Heart left ventricle (tissue), 16 donors: ENCODE data around the gene OGDHL. TPM values are rescaled to one million over a fixed set of nuclear protein-coding genes. Genes with fewer than 3 reads are reported as not detected.
"Not testable (repeated sequence)": the region's sequence is repeated elsewhere in the genome, so short reads cannot be mapped to it uniquely, and the experiment has no call there.

Source experiments
- ATAC-seq, 4 donors: fragments of 200-7000 bp; cut with Tn5 transposase; one replicate each; pipeline ENCODE4 v1.9.1; 2020 to 2022; ENCODE audit warnings: moderate library complexity in 4 of 4, mild to moderate bottlenecking in 3 of 4, moderate number of reproducible peaks in 1 of 4
- DNase-seq, 5 donors: peaks; one replicate each; pipeline ENCODE4 v3.0.0-alpha.2; 2020
- H3K27ac ChIP-seq, 12 donors: fragments of 200-600 bp; sonication (generic) in 4 of 12; one replicate each; pipeline versions ENCODE4 v1.5.0 to v1.8.0; 2016 to 2022; ENCODE audit warnings: mild to moderate bottlenecking in 2 of 12
- H3K27me3 ChIP-seq, 9 donors: fragments of 200-600 bp; sonication (generic) in 2 of 9; one replicate each; pipeline versions ENCODE4 v1.5.1 to v1.8.0; 2016 to 2022; ENCODE audit warnings: mild to moderate bottlenecking in 3 of 9
- H3K36me3 ChIP-seq, 9 donors: fragments of 200-600 bp; sonication (generic) in 2 of 9; one replicate each; pipeline versions ENCODE4 v1.5.0 to v1.8.0; 2018 to 2022; ENCODE audit warnings: mild to moderate bottlenecking in 2 of 9
- H3K4me1 ChIP-seq, 12 donors: fragments of 200-600 bp; sonication (generic) in 4 of 12; one replicate each; pipeline versions ENCODE4 v1.5.0 to v1.8.0; 2016 to 2022; ENCODE audit warnings: mild to moderate bottlenecking in 3 of 12
- H3K4me3 ChIP-seq, 12 donors: fragments of 200-600 bp; sonication (generic) in 4 of 12; one replicate each; pipeline versions ENCODE4 v1.5.0 to v1.8.0; 2017 to 2022; ENCODE audit warnings: mild to moderate bottlenecking in 9 of 12, moderate library complexity in 4 of 12
- H3K9me3 ChIP-seq, 12 donors: fragments of 200-600 bp; sonication (generic) in 4 of 12; one replicate each; pipeline versions ENCODE4 v1.5.0 to v1.8.0; 2016 to 2022; ENCODE audit warnings: mild to moderate bottlenecking in 1 of 12
- CTCF ChIP-seq, 12 donors: fragments of 200-600 bp; sonication (generic) in 4 of 12; IDR thresholded peaks; one replicate each; pipeline versions ENCODE4 v1.5.0 to v1.8.0; 2018 to 2022; ENCODE audit warnings: antibody characterized with exemption in 12 of 12, mild to moderate bottlenecking in 5 of 12
- POLR2A ChIP-seq, 2 donors: fragments of 450-650 bp; IDR thresholded peaks; one replicate each; pipeline ENCODE4 v1.6.1; 2017; ENCODE audit warnings: antibody characterized with exemption in 2 of 2, mild to moderate bottlenecking in 2 of 2, moderate library complexity in 2 of 2
- WGBS, 4 donors: extraction: QIAGEN DNeasy Blood & Tissue Kit in 2 of 4; methylation state at CpG; one replicate each; pipeline versions ENCODE4 v1.1.5 to v1.1.7; 2013 to 2018; 5-methylcytosine and 5-hydroxymethylcytosine counted together
- intact Hi-C, 10 donors: fragments of 100-400 bp; cut with DNase I; formaldehyde crosslinking; loops; one replicate each; pipeline versions ENCODE4 v1.11.1 to v1.14.2; 2022
- polyA plus RNA-seq, 2 donors: library from polyadenylated mRNA; stranded (reverse); fragments of 200-250 nt; gene quantifications; one replicate each; pipeline ENCODE4 v1.2.3, GENCODE V29; 2013
- total RNA-seq, 9 donors: library from RNA; depleted of rRNA in 2 of 9; stranded (reverse); fragments of >200 nt in 2 of 9; fragmentation: NEBNext Ultra II Directional in 3 of 9; extraction: Animal tissue kit (Norgen Biotek cat#: 25700) in 3 of 9; gene quantifications; one replicate each; pipeline versions ENCODE4 v1.1.0 to v1.2.4, GENCODE V29; 2016 to 2023
- donor health status: ischemic (EF 13 %, LVEDD 7.1; RV severe dilation, severe dysfunction).
- donor health status: healthy with polysubstance abuse.
- donor health status: DM: no; HTN: yes; CAD: no.
- donor health status: DM: no; HTN: no; CAD: no.
- donor health status: ischemic (EF 25% LVEDD 6.9; RV normal size, moderate dysfunction).
- donor health status: ischemic (EF 25% LVEDD 5.7; RV mildly dilated, moderate dysfunction).
- donor health status: healthy.
- donor health status: DM: yes; HTN: yes; CAD: no.
- donor health status: ischemic (EF 35%, LVEDD 5.7; RV mildly dilated, moderate dysfunction).
- donor health status: nonischemic (EF 11% LVEDD 7.7; RV severe dilation, severe dysfunction).
- donor health status: DM: yes; HTN: yes; CAD: no.
- donor health status: PGD.
- donor health status: ischemic (EF 29% LVEDD 5.4; RV normal size, mild dysfunction).
- donor health status: nonischemic (EF 23%, LVEDD 6.1; RV moderate dilation, normal function).

The OGDHL gene
- total and polyA plus RNA-seq, 11 donors, result 0.18 to 11.3 (median 1.5) TPM

GRCh38 chr10:49776851-49777250 is 14.7 kb upstream of the OGDHL start:
- no peak overlapping the region for H3K27ac ChIP-seq
- TF ChIP-seq POLR2A (IDR thresholded peaks at IDR 0.05), result no peak
- no peak for TF ChIP-seq CTCF (IDR thresholded peaks at IDR 0.05)
- H3K9me3 ChIP-seq, result no peaks in the 10 kb centered on the region
- ATAC-seq (no peak), DNase-seq (no peak)
- H3K4me1 ChIP-seq, result no peaks in the 10 kb centered on the region
- 79 to 88% (median 85%) methylated on average over 4 of the region's 4 CpGs for WGBS, 4 donors
- no peaks in the 10 kb centered on the region for H3K36me3 ChIP-seq
- intact Hi-C loops, result no loop called here
- no peak overlapping the region for H3K4me3 ChIP-seq
- H3K27me3 ChIP-seq, result peaks cover 0 to 25% (median 8%) of the 10 kb centered on the region in 9 donors

GRCh38 chr10:49775014-49775413 is 12.9 kb upstream of the OGDHL start:
- peaks cover 0 to 39% (median 8%) of the 10 kb centered on the region in 9 donors for H3K27me3 ChIP-seq
- WGBS, 4 donors, result 66 to 72% (median 70%) methylated on average over 2 of the region's 2 CpGs
- no peak for DNase-seq

GRCh38 chr10:49772944-49773343 is 10.8 kb upstream of the OGDHL start:
- H3K36me3 ChIP-seq, ATAC-seq, intact Hi-C loops, H3K27ac ChIP-seq, H3K9me3 ChIP-seq, H3K4me3 ChIP-seq, H3K4me1 ChIP-seq, DNase-seq: not testable (repeated sequence)
- peaks cover 11 to 53% (median 21%) of the 10 kb centered on the region in 9 donors for H3K27me3 ChIP-seq
- WGBS, 4 donors, result 29 to 38% (median 32%) methylated on average over 5 of the region's 5 CpGs

More at GRCh38 chr10:49775014-49775413, 12.9 kb upstream of the OGDHL start:
- Histone ChIP-seq H3K27ac (no peak overlapping the region), H3K4me1 (no peaks in the 10 kb centered on the region), H3K9me3 (no peaks in the 10 kb centered on the region), H3K4me3 (no peak overlapping the region), H3K36me3 (no peaks in the 10 kb centered on the region)
- ATAC-seq, result no peak
- intact Hi-C loops, result no loop called here
- TF ChIP-seq CTCF (IDR thresholded peaks at IDR 0.05), result no peak
- TF ChIP-seq POLR2A (IDR thresholded peaks at IDR 0.05), result no peak

GRCh38 chr10:49771046-49771445 is 8.9 kb upstream of the OGDHL start:
- H3K9me3 ChIP-seq, H3K4me1 ChIP-seq, H3K4me3 ChIP-seq, ATAC-seq, DNase-seq, H3K27ac ChIP-seq, intact Hi-C loops, H3K36me3 ChIP-seq: not testable (repeated sequence)
- peaks cover 12 to 72% (median 32%) of the 10 kb centered on the region in 9 donors for H3K27me3 ChIP-seq
- WGBS, 4 donors, result 34 to 44% (median 40%) methylated on average over 11 of the region's 11 CpGs

GRCh38 chr10:49769692-49770091 is 7.6 kb upstream of the OGDHL start:
- H3K9me3 ChIP-seq, result peaks cover 0 to 9% (median 0%) of the 10 kb centered on the region in 12 donors
- 89 to 98% (median 96%) methylated on average over 8 of the region's 8 CpGs for WGBS, 4 donors
- peaks cover 0 to 6% (median 0%) of the 10 kb centered on the region in 12 donors for H3K4me1 ChIP-seq
- TF ChIP-seq POLR2A (IDR thresholded peaks at IDR 0.05) (no peak), CTCF (IDR thresholded peaks at IDR 0.05) (no peak)
- no peak overlapping the region for H3K27ac ChIP-seq
- no peak for DNase-seq
- intact Hi-C loops, result no loop called here
- H3K36me3 ChIP-seq, result no peaks in the 10 kb centered on the region
- no peak for ATAC-seq
- no peak overlapping the region for H3K4me3 ChIP-seq
- peaks cover 13 to 86% (median 35%) of the 10 kb centered on the region in 9 donors for H3K27me3 ChIP-seq
